Spleen (tissue), 11 donors: ENCODE results near the gene PRKCB. TPM values are rescaled to one million over a fixed set of nuclear protein-coding genes. Genes with fewer than 3 reads are reported as not detected.

ENCODE experiments used
- DNase-seq: peaks from one replicate; pipeline ENCODE4 v3.0.0-alpha.2; 2020
- H3K27ac ChIP-seq, 8 donors: fragments of 200-600 bp; sonication (generic) in 7 of 8; 1 replicate in 4 of 8; 2 replicates in 4 of 8; pipeline versions ENCODE4 v1.5.0 to v1.8.0; 2016 to 2021; ENCODE audit warnings: inconsistent platforms in 4 of 8, mild to moderate bottlenecking in 4 of 8, moderate library complexity in 1 of 8
- H3K27me3 ChIP-seq, 7 donors: fragments of 200-600 bp; sonication (generic) in 6 of 7; replicated peaks in 1 of 7; 1 replicate in 4 of 7; 2 replicates in 3 of 7; pipeline versions ENCODE4 v1.5.0 to v1.8.0; 2016 to 2021; ENCODE audit warnings: inconsistent platforms in 3 of 7, mild to moderate bottlenecking in 1 of 7
- H3K36me3 ChIP-seq, 6 donors: fragments of 200-600 bp; sonication (generic) in 5 of 6; 1 replicate in 4 of 6; 2 replicates in 2 of 6; pipeline versions ENCODE4 v1.5.0 to v1.8.0; 2016 to 2021; ENCODE audit warnings: inconsistent platforms in 2 of 6
- H3K4me1 ChIP-seq, 6 donors: fragments of 200-600 bp; sonication (generic) in 5 of 6; 1 replicate in 3 of 6; 2 replicates in 3 of 6; pipeline versions ENCODE4 v1.5.0 to v1.8.0; 2016 to 2021; ENCODE audit warnings: inconsistent platforms in 3 of 6
- H3K4me3 ChIP-seq, 8 donors: fragments of 200-600 bp; sonication (generic) in 7 of 8; 1 replicate in 4 of 8; 2 replicates in 4 of 8; pipeline versions ENCODE4 v1.5.0 to v1.8.0; 2016 to 2021; ENCODE audit warnings: inconsistent platforms in 4 of 8, mild to moderate bottlenecking in 4 of 8, moderate library complexity in 2 of 8
- H3K9me3 ChIP-seq, 8 donors: fragments of 200-600 bp; sonication (generic) in 7 of 8; 1 replicate in 4 of 8; 2 replicates in 4 of 8; pipeline versions ENCODE4 v1.5.0 to v1.8.0; 2016 to 2021; ENCODE audit warnings: inconsistent platforms in 4 of 8
- POLR2A ChIP-seq, 3 donors: fragments of 450-650 bp; IDR thresholded peaks; one replicate each; pipeline ENCODE4 v1.5.1; 2017; ENCODE audit warnings: antibody characterized with exemption in 3 of 3, mild to moderate bottlenecking in 1 of 3
- POLR2AphosphoS5 ChIP-seq, 3 donors: sonication (generic); formaldehyde crosslinking; IDR thresholded peaks; one replicate each; pipeline ENCODE4 v1.5.1; 2017; ENCODE audit warnings: antibody characterized with exemption in 3 of 3
- WGBS, 5 donors: extraction: QIAGEN DNeasy Blood & Tissue Kit in 3 of 5; methylation state at CpG; one replicate each; pipeline versions ENCODE4 v1.1.5 to v1.1.7; 2013 to 2018; 5-methylcytosine and 5-hydroxymethylcytosine counted together
- intact Hi-C: fragments of 100-400 bp; cut with DNase I; formaldehyde crosslinking; loops from one replicate; pipeline ENCODE4 v1.15.0; 2023; ENCODE audit warnings: low total_unique reads
- polyA plus RNA-seq, 3 donors: library from polyadenylated mRNA; stranded (reverse); fragments of 200-250 nt; gene quantifications; one replicate each; pipeline ENCODE4 v1.2.1, GENCODE V29; 2013
- total RNA-seq, 7 donors: library from RNA; depleted of rRNA in 3 of 7; stranded (reverse); fragments of >200 nt in 3 of 7; fragmentation: NEBNext Ultra II Directional in 4 of 7; extraction: Animal tissue kit (Norgen Biotek cat#: 25700) in 4 of 7; gene quantifications; one replicate each; pipeline versions ENCODE4 v1.1.0 to v1.2.1, GENCODE V29; 2016 to 2021
- TF ChIP-seq, protein P1 (sequence below), 11 experiments: fragments of 200-600 bp in 7 of 11; fragments of 450-650 bp in 4 of 11; sonication (generic) in 4 of 11; IDR thresholded peaks in 8 of 11; conservative IDR thresholded peaks in 3 of 11; 1 replicate in 7 of 11; 2 replicates in 4 of 11; pipeline versions ENCODE4 v1.4.0 to v1.8.0; 2016 to 2021; ENCODE audit warnings: antibody characterized with exemption in 11 of 11, inconsistent platforms in 4 of 11, mild to moderate bottlenecking in 1 of 11
- donor health status: healthy with polysubstance abuse.
- donor health status: DM: no; HTN: no; CAD: no; lungs with moderate emphysema.
- donor health status: DM: no; HTN: no; CAD: no.
- donor health status: Bipolar disorder and iron deficiency.
- donor health status: healthy.
- donor health status: DM: no; HTN: no; CAD: no.
- donor health status: DM: yes; HTN: yes; CAD: no.

Gene PRKCB
- total and polyA plus RNA-seq, 10 donors = 33.8 to 284 (median 182) TPM

DNA sequence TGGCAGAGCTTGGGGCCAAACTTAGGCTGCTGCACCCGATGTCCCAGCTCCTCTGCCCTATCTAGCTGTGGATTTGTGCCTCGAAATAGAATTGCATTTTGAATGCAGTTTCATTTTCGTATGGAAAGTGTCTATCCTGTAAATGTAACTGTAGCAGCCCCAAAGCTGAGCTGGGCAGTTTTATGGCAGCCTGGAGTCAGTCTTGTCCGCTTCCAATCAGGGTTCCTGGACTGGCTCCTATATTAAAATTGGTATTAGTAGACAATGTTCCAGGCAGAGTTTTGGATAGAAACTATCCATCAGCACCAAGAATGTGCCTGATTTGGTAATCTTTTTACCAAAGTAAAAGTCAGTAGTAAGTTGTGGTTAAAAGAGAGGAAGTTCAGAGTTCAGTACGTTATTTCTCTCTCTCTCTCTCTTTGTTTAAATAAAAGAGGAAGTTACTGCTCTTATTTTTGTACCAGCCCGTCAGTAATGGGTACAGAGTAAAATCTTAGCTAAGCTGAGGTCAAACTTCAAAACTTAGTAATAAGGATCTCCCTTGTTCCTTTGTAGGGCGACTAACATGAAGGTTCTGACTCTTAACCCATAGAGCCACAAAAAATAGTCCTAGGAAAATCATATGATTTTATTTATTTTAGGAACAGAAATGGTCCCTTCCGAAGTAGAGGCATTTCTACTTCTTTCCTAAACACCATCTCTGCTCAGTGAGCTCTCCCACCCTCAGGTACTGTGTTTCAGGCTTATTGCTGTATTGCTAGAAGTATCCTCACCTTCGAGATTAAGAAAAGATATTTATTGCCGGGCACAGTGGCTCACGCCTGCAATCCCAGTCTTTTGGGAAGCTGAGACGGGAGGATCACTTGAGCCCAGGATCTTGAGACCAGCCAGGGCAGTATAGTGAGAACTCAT, 28.0 kb downstream of the PRKCB start:
- peak overlapping the region; percentile 62 to 91 (median 83) for H3K27ac ChIP-seq
- intact Hi-C loops = no loop called here
- H3K36me3 ChIP-seq = no peaks in the 10 kb centered on the region
- peak overlapping the region in 6 of 8 donors; percentile 21 to 62 (median 28) for H3K4me3 ChIP-seq
- no peak for DNase-seq
- H3K4me1 ChIP-seq = peaks cover 55 to 100% (median 92%) of the 10 kb centered on the region in 6 donors
- H3K9me3 ChIP-seq = no peaks in the 10 kb centered on the region
- WGBS, 5 donors = 22 to 28% (median 27%) methylated on average over 12 of the region's 12 CpGs
- TF ChIP-seq, protein P1, sequence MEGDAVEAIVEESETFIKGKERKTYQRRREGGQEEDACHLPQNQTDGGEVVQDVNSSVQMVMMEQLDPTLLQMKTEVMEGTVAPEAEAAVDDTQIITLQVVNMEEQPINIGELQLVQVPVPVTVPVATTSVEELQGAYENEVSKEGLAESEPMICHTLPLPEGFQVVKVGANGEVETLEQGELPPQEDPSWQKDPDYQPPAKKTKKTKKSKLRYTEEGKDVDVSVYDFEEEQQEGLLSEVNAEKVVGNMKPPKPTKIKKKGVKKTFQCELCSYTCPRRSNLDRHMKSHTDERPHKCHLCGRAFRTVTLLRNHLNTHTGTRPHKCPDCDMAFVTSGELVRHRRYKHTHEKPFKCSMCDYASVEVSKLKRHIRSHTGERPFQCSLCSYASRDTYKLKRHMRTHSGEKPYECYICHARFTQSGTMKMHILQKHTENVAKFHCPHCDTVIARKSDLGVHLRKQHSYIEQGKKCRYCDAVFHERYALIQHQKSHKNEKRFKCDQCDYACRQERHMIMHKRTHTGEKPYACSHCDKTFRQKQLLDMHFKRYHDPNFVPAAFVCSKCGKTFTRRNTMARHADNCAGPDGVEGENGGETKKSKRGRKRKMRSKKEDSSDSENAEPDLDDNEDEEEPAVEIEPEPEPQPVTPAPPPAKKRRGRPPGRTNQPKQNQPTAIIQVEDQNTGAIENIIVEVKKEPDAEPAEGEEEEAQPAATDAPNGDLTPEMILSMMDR (IDR thresholded peaks at IDR 0.05 in 8 of 11, conservative IDR thresholded peaks at IDR 0.05 in 3 of 11) = no peak
- TF ChIP-seq POLR2A (IDR thresholded peaks at IDR 0.05) = no peak
- TF ChIP-seq POLR2AphosphoS5 (IDR thresholded peaks at IDR 0.05) = peak in 1 of 3 donors; percentile 33
- no peaks in the 10 kb centered on the region for H3K27me3 ChIP-seq

DNA sequence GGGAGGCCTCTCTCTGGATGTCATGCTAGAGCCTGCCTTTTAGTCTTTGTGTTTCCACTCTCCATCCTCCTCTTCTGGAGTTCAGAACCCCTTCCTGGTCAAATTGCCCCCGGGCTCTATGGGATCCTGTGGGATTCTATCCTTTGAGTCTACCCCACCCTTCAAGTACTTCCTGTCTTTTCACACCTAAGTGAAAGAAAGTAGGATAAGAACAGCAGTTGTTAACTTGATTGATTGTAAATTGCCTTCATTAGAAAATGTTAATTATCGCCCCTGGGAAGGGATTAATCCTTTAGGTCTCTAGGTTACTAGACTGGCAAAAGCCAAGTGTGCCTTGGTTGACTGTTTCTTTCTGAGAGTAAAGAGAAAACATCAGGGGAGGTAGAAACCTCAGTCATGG, 30.1 kb downstream of the PRKCB start:
- DNase-seq = no peak
- peak overlapping the region in 7 of 8 donors; percentile 13 to 88 (median 43) for H3K27ac ChIP-seq
- peaks cover 42 to 100% (median 84%) of the 10 kb centered on the region in 6 donors for H3K4me1 ChIP-seq
- peaks cover 0 to 19% (median 0%) of the 10 kb centered on the region in 6 donors for H3K36me3 ChIP-seq
- no peaks in the 10 kb centered on the region for H3K9me3 ChIP-seq
- H3K27me3 ChIP-seq = no peaks in the 10 kb centered on the region
- no peak for TF ChIP-seq POLR2A (IDR thresholded peaks at IDR 0.05)
- TF ChIP-seq, protein P1 (IDR thresholded peaks at IDR 0.05 in 8 of 11, conservative IDR thresholded peaks at IDR 0.05 in 3 of 11) = no peak
- no peak for TF ChIP-seq POLR2AphosphoS5 (IDR thresholded peaks at IDR 0.05)
- H3K4me3 ChIP-seq = no peak overlapping the region
- intact Hi-C loops = no loop called here
- 64 to 85% (median 84%) methylated on average over 2 of the region's 2 CpGs for WGBS, 5 donors

DNA sequence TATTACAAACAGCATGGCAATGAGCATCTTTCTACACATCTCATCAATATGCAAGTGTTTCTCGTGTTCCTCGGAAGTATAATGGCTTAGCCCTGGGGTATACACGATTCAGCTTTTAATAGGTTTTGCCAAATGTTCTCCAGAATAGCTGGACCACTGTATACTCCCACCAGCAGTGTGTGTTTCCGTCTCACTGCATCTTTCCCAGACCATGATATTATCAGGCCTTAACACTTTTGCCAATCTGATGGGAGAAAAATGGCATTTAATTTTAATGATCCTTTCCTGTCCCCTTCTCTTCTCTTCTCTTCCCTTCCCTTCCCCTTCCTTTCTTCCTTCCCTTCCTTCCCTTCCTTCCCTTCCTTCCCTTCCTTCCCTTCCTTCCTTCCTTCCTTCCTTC, 30.8 kb downstream of the PRKCB start:
- intact Hi-C loops = no loop called here
- peak overlapping the region in 5 of 8 donors; percentile 22 to 88 (median 57) for H3K27ac ChIP-seq
- 84 to 98% (median 92%) methylated on average over 4 of the region's 4 CpGs for WGBS, 5 donors
- H3K27me3 ChIP-seq = no peaks in the 10 kb centered on the region
- peaks cover 35 to 100% (median 83%) of the 10 kb centered on the region in 6 donors for H3K4me1 ChIP-seq
- TF ChIP-seq, protein P1 (IDR thresholded peaks at IDR 0.05 in 8 of 11, conservative IDR thresholded peaks at IDR 0.05 in 3 of 11) = no peak
- no peak for TF ChIP-seq POLR2A (IDR thresholded peaks at IDR 0.05)
- DNase-seq = no peak
- H3K9me3 ChIP-seq = no peaks in the 10 kb centered on the region
- peaks cover 0 to 19% (median 0%) of the 10 kb centered on the region in 6 donors for H3K36me3 ChIP-seq
- H3K4me3 ChIP-seq = no peak overlapping the region

DNA sequence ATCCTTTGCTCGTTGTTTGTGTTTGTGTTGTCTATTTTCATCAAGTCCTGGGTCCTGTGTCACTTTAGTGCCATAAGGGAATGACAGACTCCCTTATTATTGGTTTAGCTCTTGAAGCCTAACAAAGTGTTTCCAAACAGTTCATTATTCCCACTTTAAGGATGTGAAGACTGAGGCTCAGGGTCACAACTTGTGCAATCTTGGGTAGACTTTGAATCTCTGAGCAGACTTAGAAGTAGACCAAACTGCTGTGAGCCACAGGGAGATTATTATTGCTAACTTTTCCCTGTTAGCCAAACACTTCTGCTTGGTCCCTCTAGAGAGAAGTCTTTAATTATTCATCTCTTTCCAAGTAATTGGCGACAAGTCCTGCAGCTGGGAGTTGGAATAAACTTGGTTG, 31.8 kb downstream of the PRKCB start:
- TF ChIP-seq, protein P1 (IDR thresholded peaks at IDR 0.05 in 8 of 11, conservative IDR thresholded peaks at IDR 0.05 in 3 of 11) = no peak
- no peak for TF ChIP-seq POLR2A (IDR thresholded peaks at IDR 0.05)
- TF ChIP-seq POLR2AphosphoS5 (IDR thresholded peaks at IDR 0.05) = no peak
- peaks cover 29 to 100% (median 83%) of the 10 kb centered on the region in 6 donors for H3K4me1 ChIP-seq
- intact Hi-C loops = no loop called here

More for the DNA sequence above, 31.8 kb downstream of the PRKCB start:
- DNase-seq = no peak
- Histone ChIP-seq H3K27me3 (no peaks in the 10 kb centered on the region), H3K36me3 (peaks cover 0 to 22% (median 0%) of the 10 kb centered on the region in 6 donors), H3K27ac (peak overlapping the region in 4 of 8 donors; percentile 4 to 70 (median 26)), H3K9me3 (no peaks in the 10 kb centered on the region), H3K4me3 (no peak overlapping the region)
- 85 to 94% (median 93%) methylated on average over 2 of the region's 2 CpGs for WGBS, 5 donors
